ENCODE measurements around the gene TLE7. TPM values are rescaled to one million over a fixed set of nuclear protein-coding genes. Genes with fewer than 3 reads are reported as not detected.

The TLE7 gene
- total RNA-seq, 1 experiment from 2014 or later, result not detected

- Histone ChIP-seq H3K14ac (ENCODE audit: insufficient read depth, low read length) (no peak overlapping the region), H2BK20ac (ENCODE audit: low read depth, low read length, poor library complexity, severe bottlenecking) (no peak overlapping the region), H3K4me1 (ENCODE audit: insufficient read depth, low read length) (no peaks in the 10 kb centered on the region; the same call in 1 of the 2 replicates), H2BK15ac (ENCODE audit: low read depth, low read length) (no peak overlapping the region), H4K91ac (ENCODE audit: insufficient read length, low read depth, low read length) (no peak overlapping the region), H4K5ac (ENCODE audit: insufficient read length, low read depth, low read length) (no peak overlapping the region), H3K23me2 (ENCODE audit: insufficient read length, low read depth, low read length, poor library complexity, severe bottlenecking) (no peaks in the 10 kb centered on the region), H3K4me2 (ENCODE audit: insufficient read depth, insufficient read length, low read length) (no peak overlapping the region), H2AK5ac (ENCODE audit: insufficient read length, low read length) (no peak overlapping the region), H3K4ac (ENCODE audit: low read depth, low read length) (no peak overlapping the region), H2BK120ac (ENCODE audit: low read depth, low read length, poor library complexity, severe bottlenecking) (no peak overlapping the region), H2BK12ac (ENCODE audit: insufficient read length, low read depth, low read length) (no peak overlapping the region), H2AFZ (ENCODE audit: low read length) (no peak overlapping the region), H3K23ac (ENCODE audit: insufficient read length, low read depth, low read length) (no peak overlapping the region), H4K20me1 (ENCODE audit: control insufficient read depth, insufficient read depth, insufficient read length) (no peaks in the 10 kb centered on the region), H3K9me3 (ENCODE audit: control insufficient read depth, low read depth, low read length) (no peaks in the 10 kb centered on the region), H3T11ph (ENCODE audit: low read length) (no peak overlapping the region), H3K9ac (ENCODE audit: extremely low read depth, insufficient read length, low read length) (no peak overlapping the region), H2BK5ac (ENCODE audit: insufficient read length, low read length) (no peak overlapping the region), H3K27ac (ENCODE audit: insufficient read length, low read depth, low read length) (no peak overlapping the region), H3K18ac (ENCODE audit: insufficient read length, low read depth, low read length) (no peak overlapping the region), H3K79me2 (ENCODE audit: insufficient read depth, low read length) (no peaks in the 10 kb centered on the region), H4K8ac (replicated peaks; ENCODE audit: insufficient read length, low read depth, low read length) (no peak overlapping the region), H3K56ac (ENCODE audit: insufficient read length, low read depth, low read length) (no peak overlapping the region), H3K79me1 (ENCODE audit: insufficient read depth, low read depth, low read length, poor library complexity, severe bottlenecking) (no peaks in the 10 kb centered on the region), H3K27me3 (ENCODE audit: insufficient read depth, low read length) (no peaks in the 10 kb centered on the region)
- Mint-ChIP-seq H3K27ac (no peak overlapping the region), H3K9me3 (peaks cover 12 to 15% of the 10 kb centered on the region in 2 experiments; a peak in 4 of 5 replicates), H3K4me1 (peaks cover 23 to 25% of the 10 kb centered on the region in 2 experiments), H3K36me3 (ENCODE audit: insufficient read depth in 1 of 3, low read depth in 3 of 3) (peaks cover 0 to 5% (median 3%) of the 10 kb centered on the region in 3 experiments; a peak in 3 of 7 replicates), H3K27me3 (ENCODE audit: low read depth) (peaks cover 14% of the 10 kb centered on the region), H3K4me3 (no peak overlapping the region)
- TF ChIP-seq, protein P1, sequence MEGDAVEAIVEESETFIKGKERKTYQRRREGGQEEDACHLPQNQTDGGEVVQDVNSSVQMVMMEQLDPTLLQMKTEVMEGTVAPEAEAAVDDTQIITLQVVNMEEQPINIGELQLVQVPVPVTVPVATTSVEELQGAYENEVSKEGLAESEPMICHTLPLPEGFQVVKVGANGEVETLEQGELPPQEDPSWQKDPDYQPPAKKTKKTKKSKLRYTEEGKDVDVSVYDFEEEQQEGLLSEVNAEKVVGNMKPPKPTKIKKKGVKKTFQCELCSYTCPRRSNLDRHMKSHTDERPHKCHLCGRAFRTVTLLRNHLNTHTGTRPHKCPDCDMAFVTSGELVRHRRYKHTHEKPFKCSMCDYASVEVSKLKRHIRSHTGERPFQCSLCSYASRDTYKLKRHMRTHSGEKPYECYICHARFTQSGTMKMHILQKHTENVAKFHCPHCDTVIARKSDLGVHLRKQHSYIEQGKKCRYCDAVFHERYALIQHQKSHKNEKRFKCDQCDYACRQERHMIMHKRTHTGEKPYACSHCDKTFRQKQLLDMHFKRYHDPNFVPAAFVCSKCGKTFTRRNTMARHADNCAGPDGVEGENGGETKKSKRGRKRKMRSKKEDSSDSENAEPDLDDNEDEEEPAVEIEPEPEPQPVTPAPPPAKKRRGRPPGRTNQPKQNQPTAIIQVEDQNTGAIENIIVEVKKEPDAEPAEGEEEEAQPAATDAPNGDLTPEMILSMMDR (conservative IDR thresholded peaks at IDR 0.05), result no peak
- DNase-seq, result no peak
- WGBS (ENCODE audit: extremely low coverage, insufficient read length, low lambda C conversion rate), result no CpG with 5 or more reads among the region's 11 CpGs
These were observed 39.2 kb downstream of the TLE7 start for GRCh38 chr16:71402674-71403073.
